Spleen (tissue), 7 donors: ENCODE measurements around the gene AGPAT4.

ENCODE experiments used
- POLR2A ChIP-seq, 3 donors: fragments of 450-650 bp; IDR thresholded peaks; one replicate each; pipeline ENCODE4 v1.5.1; 2017; ENCODE audit warnings: antibody characterized with exemption in 3 of 3, mild to moderate bottlenecking in 1 of 3
- TF ChIP-seq, protein P1 (sequence below), 11 experiments: fragments of 200-600 bp in 7 of 11; fragments of 450-650 bp in 4 of 11; sonication (generic) in 4 of 11; IDR thresholded peaks in 8 of 11; conservative IDR thresholded peaks in 3 of 11; 1 replicate in 7 of 11; 2 replicates in 4 of 11; pipeline versions ENCODE4 v1.4.0 to v1.8.0; 2016 to 2021; ENCODE audit warnings: antibody characterized with exemption in 11 of 11, inconsistent platforms in 4 of 11, mild to moderate bottlenecking in 1 of 11
- donor health status: DM: no; HTN: no; CAD: no; lungs with moderate emphysema.
- donor health status: DM: no; HTN: no; CAD: no.
- donor health status: DM: no; HTN: no; CAD: no.

DNA sequence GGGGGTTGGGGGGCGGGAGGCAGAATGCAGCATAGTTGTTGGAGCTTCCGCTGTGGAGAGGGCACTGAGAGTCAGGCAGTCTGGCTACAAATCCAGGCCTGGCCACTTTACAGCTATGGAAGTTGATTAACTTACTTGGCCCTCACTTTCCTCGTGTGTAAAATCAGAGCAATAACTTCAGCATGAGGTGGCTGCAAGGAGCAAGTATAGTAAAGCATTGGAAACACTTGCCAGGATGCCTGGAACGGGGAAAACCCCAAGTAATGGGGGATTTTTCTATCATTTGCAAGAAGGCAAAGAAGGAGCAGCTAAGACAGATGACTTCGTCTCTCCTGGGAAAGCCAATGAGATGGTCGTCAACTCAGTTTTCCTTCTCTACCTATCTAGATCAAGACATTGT lies 35.8 kb downstream of the AGPAT4 start:
- TF ChIP-seq, protein P1, sequence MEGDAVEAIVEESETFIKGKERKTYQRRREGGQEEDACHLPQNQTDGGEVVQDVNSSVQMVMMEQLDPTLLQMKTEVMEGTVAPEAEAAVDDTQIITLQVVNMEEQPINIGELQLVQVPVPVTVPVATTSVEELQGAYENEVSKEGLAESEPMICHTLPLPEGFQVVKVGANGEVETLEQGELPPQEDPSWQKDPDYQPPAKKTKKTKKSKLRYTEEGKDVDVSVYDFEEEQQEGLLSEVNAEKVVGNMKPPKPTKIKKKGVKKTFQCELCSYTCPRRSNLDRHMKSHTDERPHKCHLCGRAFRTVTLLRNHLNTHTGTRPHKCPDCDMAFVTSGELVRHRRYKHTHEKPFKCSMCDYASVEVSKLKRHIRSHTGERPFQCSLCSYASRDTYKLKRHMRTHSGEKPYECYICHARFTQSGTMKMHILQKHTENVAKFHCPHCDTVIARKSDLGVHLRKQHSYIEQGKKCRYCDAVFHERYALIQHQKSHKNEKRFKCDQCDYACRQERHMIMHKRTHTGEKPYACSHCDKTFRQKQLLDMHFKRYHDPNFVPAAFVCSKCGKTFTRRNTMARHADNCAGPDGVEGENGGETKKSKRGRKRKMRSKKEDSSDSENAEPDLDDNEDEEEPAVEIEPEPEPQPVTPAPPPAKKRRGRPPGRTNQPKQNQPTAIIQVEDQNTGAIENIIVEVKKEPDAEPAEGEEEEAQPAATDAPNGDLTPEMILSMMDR (IDR thresholded peaks at IDR 0.05 in 8 of 11, conservative IDR thresholded peaks at IDR 0.05 in 3 of 11) = no peak
- no peak for TF ChIP-seq POLR2A (IDR thresholded peaks at IDR 0.05)
